ENCODE measurements around the gene FGF4.

- TF ChIP-seq EZH2 (IDR thresholded peaks at IDR 0.05), result no peak
- TF ChIP-seq POLR2AphosphoS5 (IDR thresholded peaks at IDR 0.05; ENCODE audit: borderline replicate concordance, low read depth, low read length), result no peak
- TF ChIP-seq FOXP2 (optimal IDR thresholded peaks at IDR 0.05; ENCODE audit: control extremely low read depth, extremely low read length, insufficient read depth), result no peak
These were observed 47.9 kb downstream of the FGF4 start for GRCh38 chr11:69727266-69727665.
